ENCODE data around the gene TICRR. TPM values are rescaled to one million over a fixed set of nuclear protein-coding genes. Genes with fewer than 3 reads are reported as not detected.

The TICRR gene
- total and polyA plus RNA-seq, 2 of the 8 experiments (the other 6 are each of a cell fraction or from before 2014, with no cell fraction given): 13.1 to 34.8 TPM

- no peak overlapping the region for H2BK20ac ChIP-seq (ENCODE audit: low read length)
- no peak overlapping the region for H3K18ac ChIP-seq (ENCODE audit: extremely low read depth, low read length)
- no peak overlapping the region for H2AK5ac ChIP-seq (ENCODE audit: low read depth, low read length)
- H3K4ac ChIP-seq (replicated peaks; ENCODE audit: insufficient read length, low read depth, low read length): no peak overlapping the region
- 43% methylated on average over 2 of the region's 2 CpGs; no CpG with 5 or more reads in 1 of the 2 experiments for WGBS, 2 experiments (ENCODE audit: extremely low coverage in 1 of 2, insufficient coverage in 1 of 2, insufficient read length in 1 of 2, insufficient replicate concordance in 2 of 2, low coverage in 1 of 2, low lambda C conversion rate in 2 of 2, missing lambda C conversion rate in 1 of 2)
- no peak overlapping the region for H4K5ac ChIP-seq (ENCODE audit: insufficient read length, low read depth, low read length)
- no peak overlapping the region for H2BK15ac ChIP-seq (ENCODE audit: low read length)
- no peak overlapping the region for H3K4me2 ChIP-seq (ENCODE audit: insufficient read depth in 1 of 2, low read depth in 2 of 2, low read length in 2 of 2)
- H3K27ac ChIP-seq (ENCODE audit: low read depth, low read length): no peak overlapping the region
- H2BK12ac ChIP-seq (ENCODE audit: low read depth, low read length): no peak overlapping the region
- TF ChIP-seq SP1 (IDR thresholded peaks at IDR 0.05; ENCODE audit: low read depth, low read length) (no peak), EGR1 (IDR thresholded peaks at IDR 0.05; ENCODE audit: borderline replicate concordance, low read depth, low read length) (no peak), ATF2 (IDR thresholded peaks at IDR 0.05; ENCODE audit: low read length) (no peak), CBX5 (IDR thresholded peaks at IDR 0.05; ENCODE audit: low read depth, low read length) (no peak), RAD21 (IDR thresholded peaks at IDR 0.05 in 1 of 2, conservative IDR thresholded peaks at IDR 0.05 in 1 of 2; ENCODE audit: low read depth in 2 of 2, low read length in 2 of 2) (no peak), TEAD4 (IDR thresholded peaks at IDR 0.05; ENCODE audit: low read depth, low read length) (no peak), CHD2 (IDR thresholded peaks at IDR 0.05; ENCODE audit: low read length) (no peak), TAF1 (IDR thresholded peaks at IDR 0.05; ENCODE audit: low read depth, low read length) (no peak)
- DNase-seq (ENCODE audit: low read depth in 1 of 2, low spot score in 2 of 2) (no peak), FAIRE-seq (no peak)
- no peak overlapping the region for H3K23ac ChIP-seq (ENCODE audit: insufficient read length)
- no peak overlapping the region for H2BK5ac ChIP-seq (ENCODE audit: low read depth, low read length)
- no peaks in the 10 kb centered on the region for H3K27me3 ChIP-seq (replicated peaks in 1 of 4; ENCODE audit: control insufficient read depth in 3 of 4, extremely low read depth in 1 of 4, insufficient read depth in 3 of 4, low read length in 3 of 4)
- no peak overlapping the region for H4K8ac ChIP-seq (ENCODE audit: extremely low read depth, insufficient read depth, low read length)
- H4K20me1 ChIP-seq (replicated peaks in 1 of 2; ENCODE audit: control insufficient read depth in 1 of 2, insufficient read depth in 2 of 2, low read length in 2 of 2): no peaks in the 10 kb centered on the region
- no peaks in the 10 kb centered on the region for H3K79me2 ChIP-seq (ENCODE audit: control insufficient read depth in 1 of 2, insufficient read depth in 2 of 2, low read length in 2 of 2)
- ChIA-PET POLR2A (ENCODE audit: partially characterized antibody) (no interaction called here), CTCF (ENCODE audit: partially characterized antibody) (interaction anchor here (1.1 to 11.9 kb wide), 4 partner anchors 8 to 191 kb away, joined by 3 to 126 read pairs (median 4); partner anchors contain the start of gene RHCG)
- no peak overlapping the region for H3K56ac ChIP-seq (replicated peaks; ENCODE audit: insufficient read length, low read depth, low read length)
- no peaks in the 10 kb centered on the region for H3K4me1 ChIP-seq (replicated peaks in 1 of 4; ENCODE audit: control insufficient read depth in 3 of 4, insufficient read depth in 4 of 4, low read length in 3 of 4)
- H3K79me1 ChIP-seq (ENCODE audit: low read depth, low read length): no peaks in the 10 kb centered on the region
- no peak overlapping the region for H2BK120ac ChIP-seq (replicated peaks; ENCODE audit: low read depth, low read length)
- no peak overlapping the region for H2AFZ ChIP-seq (ENCODE audit: low read length)
- H3K9ac ChIP-seq (replicated peaks in 1 of 4; ENCODE audit: extremely low read depth in 1 of 4, low read depth in 3 of 4, low read length in 3 of 4): no peak overlapping the region
- H3K14ac ChIP-seq (ENCODE audit: insufficient read length): no peak overlapping the region
- H3K23me2 ChIP-seq (ENCODE audit: low read depth, low read length): no peaks in the 10 kb centered on the region
- no peak overlapping the region for H3K4me3 ChIP-seq (ENCODE audit: extremely low read depth in 1 of 4, insufficient read depth in 2 of 4, low read depth in 3 of 4, low read length in 4 of 4)
- no peaks in the 10 kb centered on the region for H3K9me3 ChIP-seq (ENCODE audit: insufficient read depth in 2 of 2, low read depth in 1 of 2, low read length in 1 of 2)
- H4K91ac ChIP-seq (replicated peaks; ENCODE audit: insufficient read length, low read length): no peak overlapping the region
- no peaks in the 10 kb centered on the region for H3K36me3 ChIP-seq (ENCODE audit: control insufficient read depth in 2 of 4, insufficient read depth in 4 of 4, low read length in 3 of 4)
Observed at GRCh38 chr15:89550427-89550826, 24.8 kb upstream of the TICRR start.
